MCF 10A (cell line): ENCODE measurements around the gene MRPL28. TPM values are rescaled to one million over a fixed set of nuclear protein-coding genes. Genes with fewer than 3 reads are reported as not detected.
"Not testable (repeated sequence)": the region's sequence is repeated elsewhere in the genome, so short reads cannot be mapped to it uniquely, and the experiment has no call there.

Experiments
- BruUV-seq: library from RNA; stranded (reverse); fragments of 400-500 nt; replicated peaks from 2 replicates; lab custom pipeline; 2021; lab: Mats Ljungman, UMichigan
- CTCF ChIA-PET: fragments of 300-600 bp; sonication (Branson Sonifier 250); formaldehyde crosslinking; extraction: SDS; loops from one replicate; lab custom pipeline; 2021; ENCODE audit warnings: antibody characterized with exemption, inconsistent platforms; lab: Yijun Ruan, JAX
- POLR2A ChIA-PET: fragments of 300-600, 350-650 bp; sonication (Branson Sonifier 250); formaldehyde crosslinking; extraction: SDS; loops from one replicate; lab custom pipeline; 2020; ENCODE audit warnings: antibody characterized with exemption, inconsistent platforms; lab: Yijun Ruan, JAX
- DNase-seq: peaks from one replicate; pipeline ENCODE4 v3.0.0-alpha.2; 2018; ENCODE audit not compliant: unreplicated experiment
- H3K27ac Mint-ChIP-seq: one replicate; pipeline ENCODE4 v1.8.0; 2022; ENCODE audit warnings: mild to moderate bottlenecking, low read depth, mixed read lengths; ENCODE audit not compliant: unreplicated experiment
- H3K27me3 Mint-ChIP-seq: one replicate; pipeline ENCODE4 v1.8.0; 2022; ENCODE audit warnings: mixed read lengths; ENCODE audit not compliant: insufficient read depth, unreplicated experiment
- H3K36me3 Mint-ChIP-seq: one replicate; pipeline ENCODE4 v1.8.0; 2022; ENCODE audit warnings: mild to moderate bottlenecking, moderate library complexity, mixed read lengths; ENCODE audit not compliant: insufficient read depth, unreplicated experiment
- H3K4me1 Mint-ChIP-seq: one replicate; pipeline ENCODE4 v1.8.0; 2022; ENCODE audit warnings: mixed read lengths; ENCODE audit not compliant: insufficient read depth, unreplicated experiment
- H3K4me3 Mint-ChIP-seq: one replicate; pipeline ENCODE4 v1.8.0; 2022; ENCODE audit warnings: mild to moderate bottlenecking, moderate library complexity, mixed read lengths; ENCODE audit not compliant: unreplicated experiment
- H3K9me3 Mint-ChIP-seq: one replicate; pipeline ENCODE4 v1.8.0; 2022; ENCODE audit warnings: mixed read lengths; ENCODE audit not compliant: unreplicated experiment
- intact Hi-C: fragments of 100-400 bp; cut with micrococcal nuclease; formaldehyde crosslinking; loops from 2 replicates; pipeline ENCODE4 v1.14.1; 2022
- total RNA-seq: library from RNA; stranded (reverse); gene quantifications from 2 replicates; pipeline ENCODE4 v1.2.3, GENCODE V29; 2022
- TF ChIP-seq, protein P1 (sequence below): fragments of 200-600 bp; IDR thresholded peaks from one replicate; pipeline ENCODE4 v1.8.0; 2022; ENCODE audit warnings: antibody characterized with exemption, mild to moderate bottlenecking; ENCODE audit not compliant: unreplicated experiment

MRPL28 gene
- total RNA-seq, 1 experiment from 2014 or later = 105 TPM

DNA sequence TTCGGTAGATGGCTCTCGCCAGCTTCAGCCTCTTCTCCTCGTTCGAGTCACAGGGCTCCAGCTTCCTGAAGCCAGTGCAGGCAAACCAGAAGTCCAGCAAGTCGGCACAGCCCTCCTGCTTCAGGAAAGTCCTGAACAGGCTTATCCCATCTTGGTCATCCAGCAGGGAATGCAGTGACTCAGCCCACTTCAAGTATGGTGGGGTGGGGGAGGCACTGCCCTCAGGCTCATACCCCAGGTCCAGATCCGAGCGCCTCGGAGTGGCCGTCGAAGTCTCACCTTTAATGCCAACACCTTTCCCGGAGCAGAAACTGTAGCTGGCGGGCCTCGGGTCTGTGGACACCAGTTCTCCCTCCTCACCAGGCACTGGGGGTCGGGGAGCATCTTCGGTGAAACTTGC is 23.8 kb downstream of the MRPL28 start:
- no peak for DNase-seq
- no peaks in the 10 kb centered on the region for H3K9me3 Mint-ChIP-seq
- no peaks in the 10 kb centered on the region for H3K27me3 Mint-ChIP-seq
- intact Hi-C loops = no loop called here
- no TSS peak for BruUV-seq
- TF ChIP-seq, protein P1, sequence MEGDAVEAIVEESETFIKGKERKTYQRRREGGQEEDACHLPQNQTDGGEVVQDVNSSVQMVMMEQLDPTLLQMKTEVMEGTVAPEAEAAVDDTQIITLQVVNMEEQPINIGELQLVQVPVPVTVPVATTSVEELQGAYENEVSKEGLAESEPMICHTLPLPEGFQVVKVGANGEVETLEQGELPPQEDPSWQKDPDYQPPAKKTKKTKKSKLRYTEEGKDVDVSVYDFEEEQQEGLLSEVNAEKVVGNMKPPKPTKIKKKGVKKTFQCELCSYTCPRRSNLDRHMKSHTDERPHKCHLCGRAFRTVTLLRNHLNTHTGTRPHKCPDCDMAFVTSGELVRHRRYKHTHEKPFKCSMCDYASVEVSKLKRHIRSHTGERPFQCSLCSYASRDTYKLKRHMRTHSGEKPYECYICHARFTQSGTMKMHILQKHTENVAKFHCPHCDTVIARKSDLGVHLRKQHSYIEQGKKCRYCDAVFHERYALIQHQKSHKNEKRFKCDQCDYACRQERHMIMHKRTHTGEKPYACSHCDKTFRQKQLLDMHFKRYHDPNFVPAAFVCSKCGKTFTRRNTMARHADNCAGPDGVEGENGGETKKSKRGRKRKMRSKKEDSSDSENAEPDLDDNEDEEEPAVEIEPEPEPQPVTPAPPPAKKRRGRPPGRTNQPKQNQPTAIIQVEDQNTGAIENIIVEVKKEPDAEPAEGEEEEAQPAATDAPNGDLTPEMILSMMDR = no peak
- H3K4me3 Mint-ChIP-seq = no peak overlapping the region
- peaks cover 15% of the 10 kb centered on the region for H3K4me1 Mint-ChIP-seq
- POLR2A ChIA-PET = interaction anchor here (0.9 to 1.2 kb wide), 3 partner anchors 8 to 111 kb away, joined by 3 read pairs; no protein-coding TSS in a partner anchor
- CTCF ChIA-PET = interaction anchor here (0.6 kb wide), 1 partner anchor 88 kb away, joined by 4 read pairs; no protein-coding TSS in a partner anchor
- peaks cover 51% of the 10 kb centered on the region for H3K36me3 Mint-ChIP-seq
- no peak overlapping the region for H3K27ac Mint-ChIP-seq

DNA sequence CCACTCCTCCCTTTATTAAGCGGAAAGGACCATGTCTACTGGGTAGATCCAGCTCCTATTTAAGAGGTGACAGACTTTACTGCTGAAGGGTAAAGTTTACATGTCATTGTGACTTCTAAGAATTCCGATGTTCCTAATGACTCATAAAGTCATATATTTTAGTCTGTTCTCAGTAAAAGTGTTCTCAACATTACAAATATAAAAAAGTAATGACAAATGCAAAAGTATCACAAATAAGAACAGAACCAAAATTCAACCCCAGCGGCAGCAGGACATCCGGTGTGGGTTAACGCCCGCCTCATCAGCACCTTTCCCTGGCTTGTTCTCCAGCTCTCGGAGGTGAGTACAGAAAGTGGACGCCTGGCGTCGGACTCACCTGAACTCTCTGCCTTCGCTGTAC is 24.6 kb downstream of the MRPL28 start:
- DNase-seq = no peak
- H3K27ac Mint-ChIP-seq = no peak overlapping the region
- H3K4me3 Mint-ChIP-seq = no peak overlapping the region
- BruUV-seq = no TSS peak
- peaks cover 50% of the 10 kb centered on the region for H3K36me3 Mint-ChIP-seq
- H3K9me3 Mint-ChIP-seq = no peaks in the 10 kb centered on the region
- CTCF ChIA-PET = no interaction called here
- intact Hi-C loops = no loop called here
- POLR2A ChIA-PET = interaction anchor here (0.7 to 1.2 kb wide), 2 partner anchors 15 to 29 kb away, joined by 3 read pairs; no protein-coding TSS in a partner anchor
- no peaks in the 10 kb centered on the region for H3K27me3 Mint-ChIP-seq
- TF ChIP-seq, protein P1 = no peak
- peaks cover 15% of the 10 kb centered on the region for H3K4me1 Mint-ChIP-seq

DNA sequence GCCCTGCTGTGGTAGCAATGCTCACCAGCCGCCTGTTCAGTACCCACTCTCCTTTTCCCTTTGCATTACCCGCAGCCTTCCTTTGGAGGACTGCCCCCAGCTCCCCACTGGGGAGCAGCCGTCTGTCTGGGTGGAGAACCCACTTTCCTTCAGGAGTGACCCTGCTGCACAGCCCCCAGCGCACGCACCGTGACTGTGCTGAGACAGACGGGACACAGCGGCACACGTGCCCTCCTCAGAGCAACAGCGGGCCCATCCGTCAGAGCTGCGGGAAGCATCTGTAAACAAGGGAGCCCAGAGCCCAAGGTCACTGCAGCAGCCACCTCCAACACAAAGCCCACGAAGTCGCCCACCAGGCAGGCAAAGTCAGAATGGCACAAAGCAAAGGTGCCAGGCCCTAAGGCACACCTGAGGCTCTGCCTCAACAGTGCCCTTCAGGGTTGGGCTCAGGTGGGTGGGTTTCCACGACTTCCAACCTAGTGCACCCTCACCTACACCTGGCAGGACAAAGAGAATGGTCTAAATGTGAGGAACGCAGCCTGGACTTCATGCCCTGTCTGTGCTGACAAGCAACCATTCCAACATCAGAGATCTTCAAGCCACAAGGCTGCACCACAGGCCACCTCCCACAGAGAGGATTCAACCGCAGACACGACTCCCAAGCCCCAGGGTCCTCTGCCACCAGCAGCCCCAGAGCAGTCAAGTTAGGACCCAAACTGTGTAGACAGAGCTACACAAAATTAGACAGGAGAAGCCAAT is 27.7 kb downstream of the MRPL28 start:
- CTCF ChIA-PET = interaction anchor here (0.6 to 1.6 kb wide), 2 partner anchors 19 to 325 kb away, joined by 3 to 10 read pairs; no protein-coding TSS in a partner anchor
- POLR2A ChIA-PET = interaction anchor here (0.7 kb wide), 1 partner anchor 290 kb away, joined by 3 read pairs; no protein-coding TSS in a partner anchor
- Mint-ChIP-seq H3K9me3 (no peaks in the 10 kb centered on the region), H3K4me1 (peaks cover 14% of the 10 kb centered on the region), H3K36me3 (peaks cover 41% of the 10 kb centered on the region), H3K4me3 (no peak overlapping the region), H3K27me3 (no peaks in the 10 kb centered on the region), H3K27ac (no peak overlapping the region)
- TF ChIP-seq, protein P1 = no peak
- DNase-seq = no peak
- intact Hi-C loops = no loop called here
- no TSS peak for BruUV-seq

DNA sequence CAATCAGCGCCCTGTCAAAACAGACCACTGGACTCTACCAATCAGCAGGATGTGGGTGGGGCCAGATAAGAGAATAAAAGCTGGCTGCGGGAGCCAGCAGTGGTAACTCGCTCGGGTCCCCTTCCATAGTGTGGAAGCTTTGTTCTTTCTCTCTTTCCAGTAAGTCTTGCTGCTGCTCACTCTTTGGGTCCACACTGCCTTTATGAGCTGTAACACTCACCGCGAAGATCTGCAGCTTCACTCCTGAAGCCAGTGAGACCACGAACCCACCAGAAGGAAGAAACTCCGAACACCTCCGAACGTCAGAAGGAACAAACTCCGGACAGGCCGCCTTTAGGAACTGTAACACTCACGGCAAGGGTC is 28.4 kb downstream of the MRPL28 start:
- H3K9me3 Mint-ChIP-seq, H3K4me3 Mint-ChIP-seq, POLR2A ChIA-PET, H3K27me3 Mint-ChIP-seq, H3K4me1 Mint-ChIP-seq, DNase-seq, intact Hi-C loops, H3K27ac Mint-ChIP-seq, BruUV-seq: not testable (repeated sequence)
- H3K36me3 Mint-ChIP-seq = peaks cover 41% of the 10 kb centered on the region
- CTCF ChIA-PET = interaction anchor here (1.0 kb wide), 1 partner anchor 20 kb away, joined by 4 read pairs; no protein-coding TSS in a partner anchor

- H3K9me3 Mint-ChIP-seq, intact Hi-C loops, DNase-seq, H3K27me3 Mint-ChIP-seq, H3K4me3 Mint-ChIP-seq, H3K27ac Mint-ChIP-seq, POLR2A ChIA-PET, BruUV-seq, H3K4me1 Mint-ChIP-seq: not testable (repeated sequence)
- peaks cover 36% of the 10 kb centered on the region for H3K36me3 Mint-ChIP-seq
- CTCF ChIA-PET = interaction anchor here (0.6 to 1.0 kb wide), 2 partner anchors 21 to 26 kb away, joined by 3 to 4 read pairs; no protein-coding TSS in a partner anchor
Measured at GRCh38 chr16:341095-341973, 29.0 kb downstream of the MRPL28 start.
